ENCODE results near the gene FSD2.
"Not testable (repeated sequence)": the region's sequence is repeated elsewhere in the genome, so short reads cannot be mapped to it uniquely, and the experiment has no call there.

FSD2 gene

DNA sequence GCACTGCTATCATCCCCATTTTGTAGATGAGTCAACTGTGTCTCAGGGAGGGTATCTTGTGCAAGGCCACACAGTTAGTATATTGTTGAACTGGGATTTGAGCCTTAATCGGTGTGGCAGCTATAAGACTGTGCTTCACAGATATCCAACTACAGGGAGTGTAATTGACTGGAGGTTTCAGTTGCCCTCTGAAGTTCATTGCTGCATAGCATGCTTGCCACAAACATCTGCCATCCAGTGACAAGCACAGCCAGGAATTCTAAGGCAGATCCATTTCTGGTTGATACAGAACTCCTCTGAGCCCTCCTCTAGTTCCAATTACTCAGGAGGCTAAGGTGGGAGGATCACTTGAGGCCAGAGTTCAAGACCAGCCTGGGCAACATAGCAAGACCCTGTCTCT, 16.4 kb downstream of the FSD2 start:
- no peak for DNase-seq

DNA sequence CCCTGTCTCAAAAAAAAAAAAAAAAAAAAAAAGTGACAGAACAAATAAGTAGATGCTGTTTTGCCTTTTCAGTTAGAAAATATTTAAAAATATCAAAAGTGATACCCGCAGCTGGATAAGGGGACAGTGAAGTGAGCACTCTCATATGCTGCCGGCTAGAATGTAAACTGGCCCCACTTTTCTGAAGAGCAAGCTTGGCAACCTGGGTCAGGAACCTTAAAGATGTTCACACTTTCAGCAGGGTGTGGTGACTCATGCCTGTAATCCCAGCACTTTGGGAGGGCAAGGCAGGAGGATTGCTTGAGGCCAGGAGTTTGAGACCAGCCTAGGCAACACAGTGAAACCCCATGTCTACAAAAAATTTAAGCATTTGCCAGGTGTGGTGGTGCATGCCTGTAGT, 17.4 kb downstream of the FSD2 start:
- no peak for DNase-seq

DNA sequence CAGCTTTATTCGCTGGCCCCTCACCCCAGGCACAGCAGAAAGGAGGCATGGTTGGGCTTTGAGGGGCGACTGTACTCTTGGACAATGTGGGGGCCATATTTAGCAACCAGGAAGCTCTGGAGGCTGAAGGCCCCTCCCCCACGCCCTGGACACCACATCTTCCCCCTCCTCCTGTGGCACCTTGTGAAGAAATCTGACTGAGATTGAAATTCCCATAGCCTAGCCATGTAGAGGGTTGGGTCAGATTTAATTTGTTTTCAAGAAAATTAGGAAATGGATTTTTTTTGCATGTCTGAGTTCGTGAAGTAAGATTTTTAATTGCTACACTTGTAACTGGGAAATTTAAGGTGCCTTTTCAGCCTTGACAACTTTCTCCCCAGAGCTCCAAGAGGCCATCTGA, 24.5 kb downstream of the FSD2 start:
- no peak for DNase-seq

DNA sequence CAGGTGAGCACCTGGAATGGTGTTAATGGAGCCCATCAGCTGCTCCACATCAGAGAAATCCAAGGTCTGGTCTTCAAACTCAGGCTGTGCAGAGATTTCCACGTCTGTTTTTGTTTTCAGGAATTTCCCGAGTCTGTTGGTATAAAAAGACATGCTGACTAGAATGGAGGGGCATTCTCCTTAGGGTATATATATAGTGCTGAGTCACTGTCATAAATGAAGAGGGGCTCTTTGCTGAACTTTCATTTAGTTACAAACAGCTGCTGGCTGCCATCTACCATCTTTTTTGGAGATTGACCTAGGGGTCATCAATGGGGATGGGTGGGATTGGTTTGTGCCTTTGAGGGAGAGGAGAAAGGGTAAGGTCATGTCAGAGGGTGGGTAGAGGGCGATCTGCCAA, 27.1 kb downstream of the FSD2 start:
- DNase-seq, result no peak

DNA sequence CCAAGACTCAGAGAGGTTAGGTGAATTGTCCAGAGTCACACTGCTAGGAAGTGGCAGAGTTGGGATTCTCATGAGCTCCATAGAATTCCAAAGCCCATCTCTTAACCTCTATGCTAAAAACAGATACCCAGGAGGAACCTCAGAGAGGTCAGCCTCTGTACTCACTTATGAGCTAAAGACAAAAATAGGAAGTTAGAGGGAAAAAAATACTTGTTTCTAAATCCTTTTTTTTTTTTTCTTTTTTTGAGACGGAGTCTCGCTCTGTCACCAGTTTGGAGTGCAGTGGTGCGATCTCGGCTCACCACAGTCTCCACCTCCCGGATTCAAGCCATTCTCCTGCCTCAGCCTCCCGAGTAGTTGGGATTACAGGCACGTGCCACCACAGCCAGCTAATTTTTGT, 31.4 kb downstream of the FSD2 start:
- DNase-seq, result no peak

DNA sequence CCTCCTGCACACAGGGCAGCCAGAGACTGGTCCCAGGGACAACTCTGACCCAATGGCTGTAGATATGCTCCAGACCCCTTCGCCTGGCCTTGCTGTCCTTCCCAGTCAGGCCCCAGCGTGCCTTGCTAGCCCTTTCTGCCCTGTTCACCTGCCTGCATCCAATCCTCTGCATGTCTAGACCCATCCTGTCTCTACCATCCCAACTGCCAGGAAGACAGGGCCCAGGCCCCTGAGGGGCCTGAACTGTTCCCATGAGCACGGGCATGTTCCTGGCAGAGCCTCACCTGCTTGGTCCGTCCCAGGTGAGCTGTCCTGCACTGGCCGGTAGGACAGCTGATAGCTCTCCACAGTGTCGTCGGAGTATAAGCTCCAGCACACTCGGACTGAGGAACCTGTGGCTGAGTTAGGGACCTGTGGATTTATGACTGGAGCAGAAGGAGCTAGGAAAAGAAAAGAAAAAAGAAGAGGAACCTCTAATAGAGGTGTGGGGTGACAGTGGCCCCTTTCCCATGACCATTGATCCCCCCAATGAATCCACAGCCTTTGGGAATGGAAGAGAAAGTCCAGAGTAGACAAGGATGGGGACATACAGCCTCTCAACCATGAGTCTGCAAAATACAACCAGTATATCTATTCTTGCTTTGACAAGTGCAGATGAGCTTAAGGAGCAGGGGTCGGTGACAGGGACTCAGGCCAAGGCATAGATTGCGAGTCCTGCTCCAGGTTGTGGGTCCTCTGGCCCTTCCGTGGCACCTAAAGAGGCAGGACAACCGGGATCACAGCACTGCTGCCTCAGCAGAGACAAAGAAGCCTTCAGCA, 33.9 kb downstream of the FSD2 start:
- no peak for DNase-seq

DNA sequence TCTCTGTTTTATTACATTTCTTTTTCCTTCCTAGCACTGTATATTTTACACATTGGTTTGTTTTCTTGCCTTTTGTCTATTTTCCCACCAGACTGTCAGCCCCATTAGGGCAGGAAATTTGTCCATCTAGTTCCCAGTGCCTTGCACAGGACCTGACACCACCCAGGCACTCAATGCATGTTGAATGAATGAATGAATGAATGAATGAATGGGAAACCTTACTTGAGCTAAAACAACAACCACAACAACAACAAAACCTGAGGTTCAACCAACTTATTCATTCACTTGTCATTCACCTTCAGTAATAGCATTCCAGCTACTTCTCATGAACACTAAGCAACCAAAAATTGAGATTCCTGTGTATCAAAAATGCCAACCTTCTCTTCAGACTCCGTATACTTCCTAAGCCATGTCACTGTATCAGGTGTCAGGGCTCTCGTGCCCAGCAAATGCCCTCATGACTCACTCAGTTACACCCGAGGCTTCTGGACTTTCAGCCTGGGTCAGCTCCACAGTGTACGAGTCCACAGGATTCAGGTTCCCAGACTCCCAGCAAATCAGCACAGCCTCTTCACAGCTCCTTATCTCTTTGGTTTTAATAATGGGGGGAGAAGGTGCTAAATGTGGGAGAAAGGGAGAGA, 37.3 kb downstream of the FSD2 start:
- DNase-seq, result no peak

DNA sequence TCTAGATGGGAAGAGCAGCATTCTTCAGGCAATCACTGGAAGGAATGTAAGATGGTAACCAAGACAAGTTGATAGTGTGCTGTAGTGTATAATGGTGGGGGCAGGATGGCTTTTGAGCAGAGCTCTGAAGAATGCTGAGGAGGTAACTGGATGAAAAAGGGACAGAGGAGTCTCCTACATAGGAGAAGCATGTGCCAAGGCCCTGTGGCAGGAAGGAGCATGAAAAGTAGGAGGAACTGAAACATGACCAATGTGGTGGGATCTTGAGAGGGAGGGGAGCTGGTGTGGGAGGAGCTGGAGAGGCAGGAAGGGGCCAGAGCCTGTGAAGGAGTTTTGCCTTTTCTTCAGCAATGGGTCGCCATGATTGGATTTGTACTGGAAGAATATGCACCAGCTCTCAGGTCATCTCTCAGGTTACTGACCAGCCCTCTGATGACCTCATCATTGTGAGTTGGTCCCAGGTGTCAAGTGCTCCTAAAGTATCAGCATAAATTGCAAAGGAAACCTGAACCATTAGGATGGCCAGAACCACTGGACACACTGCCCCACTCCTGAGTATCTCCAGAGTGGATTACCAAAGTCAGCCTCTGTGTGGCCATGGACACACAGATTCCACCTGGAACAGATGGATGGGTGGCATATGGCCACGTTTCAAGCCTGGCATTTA, 38.6 kb downstream of the FSD2 start:
- no peak for DNase-seq

DNA sequence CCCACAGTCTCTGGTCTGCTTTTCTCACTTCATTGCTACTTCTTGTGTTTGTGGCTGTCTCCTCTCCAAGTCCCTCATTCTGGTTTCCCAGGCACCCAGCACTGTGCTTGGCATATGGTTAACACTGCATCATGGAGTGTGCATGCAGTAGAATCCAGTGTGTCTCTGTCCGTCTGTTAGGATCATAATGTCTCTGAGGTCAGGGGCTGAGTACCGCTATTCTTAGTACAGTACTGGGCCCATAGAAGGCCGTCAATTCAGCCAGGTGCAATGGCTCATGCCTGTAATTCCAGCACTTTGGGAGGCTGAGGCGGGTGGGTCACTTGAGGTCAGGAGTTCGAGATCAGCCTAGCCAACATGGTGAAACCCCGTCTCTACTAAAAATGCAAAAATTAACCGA, 39.7 kb downstream of the FSD2 start:
- DNase-seq, result not testable (repeated sequence)

DNA sequence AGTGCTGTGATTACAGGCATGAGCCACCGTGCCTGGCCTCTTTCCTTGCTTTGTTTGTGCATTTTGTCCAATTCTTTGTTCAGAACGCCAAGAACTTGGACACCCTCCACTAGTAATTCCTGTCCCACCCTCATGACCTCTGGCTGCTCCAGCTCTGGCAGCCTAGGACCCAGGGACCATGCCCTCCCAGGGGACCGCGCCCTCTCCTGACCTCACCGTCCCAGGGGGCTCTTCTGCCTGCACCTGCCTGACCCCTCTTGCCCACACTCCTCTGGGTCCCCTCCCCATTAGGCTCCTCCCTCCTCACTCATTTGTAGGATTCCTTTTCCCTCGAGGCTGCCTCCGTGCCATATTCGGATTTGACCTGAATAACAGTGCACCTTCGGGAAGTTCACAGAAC, 41.1 kb downstream of the FSD2 start:
- no peak for DNase-seq

DNA sequence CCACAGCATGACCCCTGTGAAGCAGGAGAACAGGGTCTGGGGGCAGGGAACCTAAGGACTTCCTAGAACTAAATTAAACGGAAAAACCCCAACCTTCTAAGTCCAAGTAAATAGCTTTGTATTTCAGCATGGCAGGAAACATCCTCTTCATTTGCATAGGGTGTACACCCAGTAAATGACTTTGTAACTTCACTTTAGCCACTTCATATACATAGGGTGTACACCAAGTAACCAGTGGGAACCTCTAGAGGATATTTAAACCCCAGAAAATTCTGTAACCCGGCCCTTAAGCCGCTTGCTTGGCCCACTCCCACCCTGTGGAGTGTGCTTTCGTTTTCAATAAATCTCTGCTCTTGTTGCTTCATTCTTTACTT, 41.8 kb downstream of the FSD2 start:
- DNase-seq, result no peak

DNA sequence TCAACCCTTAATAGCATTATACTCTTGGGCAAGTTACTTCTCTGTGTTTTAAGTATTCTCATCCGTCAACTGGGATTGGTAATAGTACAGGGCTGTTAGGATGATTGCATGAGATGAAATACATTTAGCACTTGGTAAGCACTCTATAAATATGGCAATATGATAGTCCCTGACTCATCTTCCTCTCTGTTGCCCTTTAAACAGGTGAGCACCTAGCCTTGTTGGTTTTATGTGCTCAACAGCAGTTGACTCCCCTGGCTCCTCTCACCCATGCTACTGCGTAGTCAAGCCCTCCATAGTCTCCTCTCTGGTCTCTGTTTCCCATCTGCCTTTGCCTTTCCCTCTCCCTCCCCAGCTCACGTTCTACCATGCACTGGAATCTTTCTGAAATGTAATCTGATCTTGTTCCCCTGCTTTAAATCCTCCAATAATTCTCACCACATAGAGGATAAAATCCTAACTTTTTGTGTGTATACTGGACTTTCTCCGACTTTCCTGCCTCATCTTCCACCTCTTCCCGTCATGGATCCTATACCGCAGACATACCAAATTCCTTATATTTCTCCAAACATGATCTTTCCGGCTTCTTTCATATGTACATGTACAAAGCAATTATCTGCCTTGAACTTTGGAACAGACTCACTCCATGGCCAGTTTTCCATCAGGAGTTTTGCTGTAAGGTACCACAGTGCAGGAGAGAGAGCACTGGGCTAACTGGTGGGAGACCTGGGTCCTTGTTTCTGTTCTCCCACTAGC, 42.3 kb downstream of the FSD2 start:
- DNase-seq, result no peak

DNA sequence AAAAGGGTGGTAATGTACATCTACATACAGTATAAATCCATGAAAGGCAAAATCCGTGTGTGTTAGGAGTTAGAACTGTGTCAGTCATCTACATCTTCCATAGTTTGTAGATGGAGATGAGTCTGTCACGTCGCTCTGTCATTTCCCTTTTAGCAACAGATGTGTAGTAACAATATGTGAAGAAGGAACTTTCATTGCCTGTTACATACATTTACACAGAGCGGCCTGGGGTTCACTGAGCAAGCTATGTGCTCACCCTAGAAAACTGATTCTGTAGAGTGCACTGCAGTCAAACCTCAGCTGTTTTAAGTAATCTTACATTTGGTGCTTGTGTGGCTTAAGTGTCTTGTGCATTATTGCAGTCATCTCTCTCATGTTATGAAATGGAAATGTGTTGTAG, 54.6 kb downstream of the FSD2 start:
- no peak for DNase-seq

DNA sequence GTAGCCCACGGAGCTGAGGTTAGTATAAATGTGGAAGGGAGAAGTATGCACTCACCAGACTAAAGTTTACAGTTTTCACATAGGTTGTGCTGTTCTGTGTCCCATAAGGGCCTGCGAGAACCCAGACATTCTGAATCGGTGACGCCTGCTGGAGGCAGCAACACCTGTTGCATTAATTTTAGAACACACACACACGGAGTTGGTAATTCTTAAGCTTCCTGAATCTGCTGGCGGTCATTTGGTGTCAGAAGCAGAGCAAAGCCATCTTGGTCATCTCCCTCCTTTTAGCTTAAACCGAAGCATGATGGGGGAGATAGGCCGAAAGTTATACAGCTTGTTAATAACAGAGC, 55.1 kb downstream of the FSD2 start:
- no peak for DNase-seq

DNA sequence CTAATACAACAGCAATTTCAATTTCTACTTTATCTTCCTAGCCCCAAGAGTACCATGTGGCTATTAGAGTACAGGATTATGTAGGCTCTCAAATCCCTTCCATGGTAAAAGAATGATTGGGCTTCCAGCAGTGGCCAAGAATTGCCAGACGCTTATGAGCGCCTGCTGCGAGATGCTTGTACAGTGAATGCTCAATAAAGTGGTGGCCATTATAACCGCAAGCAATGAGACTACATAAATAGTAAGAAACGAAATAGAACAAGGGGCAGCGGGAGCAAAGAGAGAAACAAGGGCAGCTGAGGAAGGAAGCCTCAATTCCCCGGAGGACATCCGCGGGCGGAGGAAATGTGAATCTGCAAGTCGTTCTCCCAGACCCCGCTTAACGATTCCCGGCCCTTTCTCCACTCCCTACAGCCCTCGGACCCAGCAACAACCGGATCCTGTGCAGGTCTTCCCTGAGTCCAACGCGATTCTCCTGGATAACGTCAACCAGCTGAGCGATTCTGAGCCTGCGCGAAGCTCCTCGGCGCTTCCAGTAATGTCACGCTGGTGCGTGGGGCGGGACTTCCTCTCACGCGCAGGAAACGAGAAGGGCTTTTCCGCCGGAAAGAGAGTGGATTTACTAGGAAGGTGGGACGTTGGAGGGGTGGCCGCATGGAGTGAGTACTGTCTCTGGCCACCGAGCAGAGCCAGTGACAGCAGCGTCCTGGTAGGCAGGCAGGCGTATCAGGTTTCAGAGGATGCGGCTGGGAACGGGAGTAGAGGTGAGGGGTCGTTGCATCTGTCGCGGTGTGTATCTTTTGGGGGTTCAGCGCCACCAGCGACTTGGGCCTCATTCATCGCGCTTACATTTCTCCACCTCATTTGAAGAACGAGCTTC, 55.7 kb downstream of the FSD2 start:
- peak; percentile 73 for DNase-seq

DNA sequence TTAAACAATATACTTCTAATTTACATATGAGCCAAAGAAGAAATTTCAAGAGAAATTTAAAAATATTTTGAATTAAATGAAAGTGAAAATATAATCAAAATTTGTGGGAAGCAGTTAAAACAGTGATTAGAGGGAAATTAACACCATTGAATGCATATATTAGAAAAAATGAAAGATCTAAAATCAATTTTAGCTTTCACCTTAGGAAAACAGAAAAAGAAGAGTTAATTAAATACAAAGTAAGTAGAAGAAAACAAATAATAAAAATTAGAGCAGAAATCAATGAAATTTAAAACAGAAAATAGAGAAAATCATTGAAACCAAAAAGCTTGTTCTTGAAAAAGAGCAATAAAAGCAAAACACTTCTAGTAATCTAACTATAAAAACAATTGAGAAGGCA, 57.6 kb downstream of the FSD2 start:
- DNase-seq, result no peak

DNA sequence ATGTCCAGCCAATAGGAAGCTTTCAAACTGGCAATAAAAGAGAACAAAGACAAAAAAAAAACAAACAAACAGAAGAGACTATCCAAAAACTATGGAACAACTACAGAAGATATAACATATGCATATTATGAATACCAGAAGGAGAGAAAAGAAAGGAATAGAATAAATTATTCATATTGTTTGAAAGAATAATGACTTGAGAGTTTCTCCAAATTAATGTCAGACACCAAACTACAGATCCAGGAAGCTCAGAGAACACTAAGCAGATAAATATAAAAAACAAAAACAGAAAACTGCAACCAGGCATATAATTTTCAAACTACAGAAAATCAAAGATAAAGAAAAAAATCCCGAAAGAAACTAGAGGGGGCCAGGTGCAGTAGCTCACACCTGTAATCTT, 62.1 kb downstream of the FSD2 start:
- no peak for DNase-seq

DNA sequence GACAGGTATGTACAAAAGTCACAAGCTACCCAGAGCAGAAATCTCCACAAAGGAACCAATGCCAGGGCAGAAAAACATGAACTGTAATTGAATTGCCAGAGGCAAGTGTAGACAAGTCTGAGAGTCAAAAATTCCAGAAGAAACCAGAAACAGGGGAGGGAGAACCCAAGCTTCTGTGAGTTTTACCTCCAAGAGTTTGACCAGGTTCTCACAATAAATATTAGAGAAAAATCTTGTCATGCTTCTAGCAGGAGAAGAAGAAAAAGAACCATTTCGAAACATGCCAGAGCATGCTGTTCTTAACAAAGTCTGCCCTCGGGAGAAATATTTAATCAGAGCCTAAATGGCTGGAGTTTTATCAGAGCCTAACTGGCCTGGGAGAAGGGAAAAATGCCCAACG, 63.7 kb downstream of the FSD2 start:
- DNase-seq, result no peak

DNA sequence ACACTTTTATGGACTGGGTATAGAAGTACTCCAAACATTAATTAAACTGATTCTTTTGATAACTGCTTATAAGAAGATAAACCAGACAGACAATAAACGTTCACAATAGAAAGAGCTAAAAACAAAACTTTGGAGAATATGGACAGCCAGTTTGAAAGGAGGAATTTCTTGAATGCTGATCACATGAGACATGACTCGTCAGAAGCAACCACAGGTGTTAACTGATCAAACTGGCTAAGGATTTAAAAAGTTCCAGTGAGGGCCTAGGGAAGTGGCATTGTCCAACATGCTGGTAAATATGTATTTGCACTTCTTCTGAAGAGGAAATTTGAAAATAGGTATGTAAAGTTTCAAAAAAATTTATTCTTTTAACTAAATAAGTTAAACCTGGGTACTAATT, 66.8 kb downstream of the FSD2 start:
- DNase-seq, result no peak

DNA sequence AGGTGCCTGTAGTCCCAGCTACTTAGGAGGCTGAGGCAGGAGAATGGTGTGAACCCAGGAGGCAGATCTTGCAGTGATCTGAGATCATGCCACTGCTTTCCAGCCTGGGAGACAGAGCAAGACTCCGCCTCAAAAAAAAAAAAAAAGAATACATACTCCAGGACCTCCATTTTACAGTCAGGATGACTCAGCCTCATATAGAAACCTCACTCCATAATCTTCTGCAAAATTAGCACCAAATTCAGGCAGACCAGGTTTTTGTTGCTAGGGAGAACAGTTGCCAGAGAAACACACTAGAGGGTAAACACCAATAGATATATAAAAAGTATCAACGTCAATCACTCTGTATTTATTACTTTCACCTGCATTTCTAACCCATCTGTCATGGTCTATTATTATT, 67.9 kb downstream of the FSD2 start:
- DNase-seq, result no peak

DNA sequence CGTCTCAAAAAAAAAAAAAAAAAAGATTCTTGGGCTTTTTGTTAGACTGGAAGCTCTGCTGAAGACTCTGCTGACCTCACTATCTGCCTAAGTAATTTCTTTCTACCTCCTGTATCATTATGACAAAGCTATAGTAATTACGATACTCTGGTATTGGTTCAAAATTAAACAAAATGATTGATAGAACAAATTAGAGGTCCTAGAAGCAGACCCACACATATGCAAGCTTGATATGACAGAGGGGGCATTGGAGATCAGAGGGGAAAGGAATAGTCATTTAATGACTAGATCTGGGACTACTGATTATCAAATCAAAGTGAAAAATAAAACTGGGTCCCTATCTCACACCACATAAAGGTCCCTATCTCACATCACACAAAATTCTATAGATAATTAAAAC, 74.3 kb downstream of the FSD2 start:
- no peak for DNase-seq

DNA sequence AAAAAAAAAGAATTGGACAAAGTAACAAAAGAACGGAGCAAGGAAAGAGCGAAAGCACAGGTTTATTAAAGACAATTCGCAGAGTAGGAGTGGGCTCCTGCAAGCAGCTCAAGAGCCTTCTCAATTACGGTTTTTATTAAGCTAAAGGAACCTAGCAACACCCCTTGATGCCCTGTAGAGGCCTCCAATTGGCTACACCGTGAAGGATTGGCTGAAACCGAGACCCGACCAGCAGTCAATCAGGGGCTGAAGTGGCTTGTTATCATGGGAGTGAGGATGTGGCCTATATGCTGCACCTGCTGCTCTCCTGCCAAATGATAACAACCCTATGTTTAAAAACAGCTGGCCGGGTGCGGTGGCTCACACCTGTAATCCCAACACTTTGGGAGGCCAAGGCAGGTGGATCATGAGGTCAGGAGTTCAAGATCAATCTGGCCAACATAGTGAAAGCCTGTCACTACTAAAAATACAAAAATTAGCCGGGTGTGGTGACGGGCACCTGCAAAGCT, 75.8 kb downstream of the FSD2 start:
- DNase-seq, result no peak

DNA sequence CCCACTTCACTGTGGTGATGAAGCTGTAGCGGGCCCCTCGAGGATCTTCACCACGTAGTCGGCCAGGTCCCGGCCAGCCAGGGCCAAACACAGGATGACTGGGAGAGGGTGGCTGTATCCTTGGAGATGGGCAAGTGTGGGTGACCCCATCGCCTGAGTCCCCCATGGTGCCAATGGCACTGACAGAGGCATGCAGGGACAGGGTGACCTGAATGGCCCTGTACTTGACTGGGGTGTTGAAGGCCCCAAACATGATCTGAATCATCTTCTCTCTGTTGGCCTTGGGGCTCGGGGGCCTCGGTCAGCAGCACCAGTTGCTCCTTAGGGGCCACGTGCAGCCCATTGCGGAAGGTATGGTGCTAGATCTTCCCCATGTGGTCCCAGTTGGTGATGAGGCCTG, 79.1 kb downstream of the FSD2 start:
- no peak for DNase-seq

Data from NCI-H446 treated with DMSO at 0.1 percent for 48 hours (cell line).